WTC11 (cell line): ENCODE results near the gene APOBEC3G. TPM values are rescaled to one million over a fixed set of nuclear protein-coding genes. Genes with fewer than 3 reads are reported as not detected.

Experiments
- ATAC-seq: fragments of 200-7000 bp; cut with Tn5 transposase; 2 replicates; pipeline ENCODE4 v1.10.0; 2021; ENCODE audit warnings: mild to moderate bottlenecking, moderate library complexity
- CTCF ChIA-PET: fragments of 300-600 bp; sonication (Branson Sonifier 250); formaldehyde crosslinking; loops from one replicate; lab custom pipeline; 2021; ENCODE audit warnings: antibody characterized with exemption; lab: Charles Lee
- POLR2A ChIA-PET: fragments of 350-600 bp; sonication (Branson Sonifier 250); formaldehyde crosslinking; loops from one replicate; lab custom pipeline; 2021; ENCODE audit warnings: antibody characterized with exemption; lab: Charles Lee
- DNase-seq: peaks from one replicate; pipeline ENCODE4 v3.0.0; 2021; ENCODE audit warnings: low spot score
- H3K27ac Mint-ChIP-seq: 2 replicates; pipeline ENCODE4 v1.8.0; 2021; ENCODE audit warnings: mixed read lengths
- H3K27me3 Mint-ChIP-seq: 2 replicates; pipeline ENCODE4 v1.8.0; 2021; ENCODE audit warnings: low read depth, mild to moderate bottlenecking, moderate library complexity, mixed read lengths
- H3K36me3 Mint-ChIP-seq: 2 replicates; pipeline ENCODE4 v1.8.0; 2021; ENCODE audit warnings: mixed read lengths
- H3K4me1 Mint-ChIP-seq: 2 replicates; pipeline ENCODE4 v1.8.0; 2022; ENCODE audit warnings: mixed read lengths
- H3K4me3 Mint-ChIP-seq: 2 replicates; pipeline ENCODE4 v1.8.0; 2021; ENCODE audit warnings: mild to moderate bottlenecking, moderate library complexity, mixed read lengths
- H3K9me3 Mint-ChIP-seq: 2 replicates; pipeline ENCODE4 v1.8.0; 2021; ENCODE audit warnings: mixed read lengths
- ERG ChIP-seq: fragments of 250-450 bp; sonication (Bioruptor Pico); IDR thresholded peaks from 2 replicates; pipeline ENCODE4 v1.8.0; 2021; ENCODE audit warnings: mild to moderate bottlenecking
- JAZF1 ChIP-seq: fragments of 250-450 bp; sonication (Bioruptor Pico); IDR thresholded peaks from 2 replicates; pipeline ENCODE4 v1.9.0; 2021; ENCODE audit warnings: moderate library complexity, mild to moderate bottlenecking, inconsistent platforms
- ZNF219 ChIP-seq: sonication (generic); formaldehyde crosslinking; IDR thresholded peaks from 2 replicates; pipeline ENCODE4 v1.8.0; 2023; ENCODE audit warnings: missing genetic modification reagents, mild to moderate bottlenecking, borderline replicate concordance
- ZNF263 ChIP-seq: sonication (generic); formaldehyde crosslinking; IDR thresholded peaks from 2 replicates; pipeline ENCODE4 v1.8.1; 2022; ENCODE audit warnings: low read depth, mild to moderate bottlenecking, moderate library complexity, missing genetic modification reagents
- ZNF281 ChIP-seq: sonication (generic); formaldehyde crosslinking; IDR thresholded peaks from 2 replicates; pipeline ENCODE4 v1.8.0; 2023; ENCODE audit warnings: mild to moderate bottlenecking, missing genetic modification reagents
- ZNF532 ChIP-seq: fragments of 250-450 bp; sonication (Bioruptor Pico); IDR thresholded peaks from 2 replicates; pipeline ENCODE4 v1.9.0; 2021; ENCODE audit warnings: mild to moderate bottlenecking, borderline replicate concordance
- total RNA-seq: library from RNA; stranded (reverse); gene quantifications from 3 replicates; pipeline ENCODE4 v1.2.3, GENCODE V29; 2021
- TF ChIP-seq, protein P1 (sequence below): fragments of 250-450 bp; sonication (Bioruptor Pico); IDR thresholded peaks from 2 replicates; pipeline ENCODE4 v2.1.2; 2022; ENCODE audit warnings: mild to moderate bottlenecking, moderate library complexity
- TF ChIP-seq, protein P2 (sequence below): sonication (generic); formaldehyde crosslinking; IDR thresholded peaks from 2 replicates; pipeline ENCODE4 v1.8.1; 2023; ENCODE audit warnings: mild to moderate bottlenecking, missing genetic modification reagents
- TF ChIP-seq, protein P3 (sequence below): fragments of 250-450 bp; sonication (Bioruptor Pico); IDR thresholded peaks from 2 replicates; pipeline ENCODE4 v1.9.0; 2021; ENCODE audit warnings: moderate library complexity, mild to moderate bottlenecking, inconsistent platforms, borderline replicate concordance
- TF ChIP-seq, protein P4 (sequence below): sonication (generic); formaldehyde crosslinking; IDR thresholded peaks from 2 replicates; pipeline ENCODE4 v1.8.1; 2023; ENCODE audit warnings: mild to moderate bottlenecking, missing genetic modification reagents, moderate library complexity

Gene APOBEC3G
- total RNA-seq, 1 experiment from 2014 or later = 1.8 TPM

DNA sequence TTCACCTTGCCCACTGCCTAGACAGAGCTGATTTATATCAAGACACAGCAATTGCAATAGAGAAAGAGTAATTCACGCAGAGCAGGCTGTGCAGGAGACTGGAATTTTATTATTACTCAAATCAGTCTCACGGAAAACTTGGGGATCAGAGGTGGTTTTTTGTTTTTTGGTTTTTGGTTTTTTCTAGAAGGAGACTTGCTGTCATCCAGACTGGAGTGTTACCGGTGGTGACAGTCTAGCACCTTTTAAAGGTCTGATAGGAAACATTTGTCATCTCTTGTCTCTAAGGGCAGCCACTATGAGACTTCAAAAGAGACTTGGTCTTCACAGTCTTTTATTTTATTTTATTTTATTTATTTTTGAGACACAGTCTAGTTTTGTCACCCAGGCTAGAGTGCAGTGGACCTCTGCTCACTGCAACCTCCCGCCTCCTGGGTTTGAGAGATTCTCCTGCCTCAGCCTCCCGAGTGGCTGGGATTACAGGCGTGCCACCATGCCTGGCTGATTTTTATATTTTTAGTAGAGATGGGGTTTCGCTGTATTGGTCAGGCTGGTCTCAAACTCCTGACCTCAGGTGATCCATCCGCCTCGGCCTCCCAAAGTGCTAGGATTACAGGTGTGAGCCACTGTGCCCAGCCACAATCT lies 39.0 kb downstream of the APOBEC3G start:
- Mint-ChIP-seq H3K9me3 (no peaks in the 10 kb centered on the region), H3K4me1 (peaks cover 41% of the 10 kb centered on the region), H3K27ac (no peak overlapping the region), H3K36me3 (no peaks in the 10 kb centered on the region), H3K27me3 (peaks cover 49% of the 10 kb centered on the region), H3K4me3 (no peak overlapping the region)
- no peak for DNase-seq
- TF ChIP-seq, protein P1, sequence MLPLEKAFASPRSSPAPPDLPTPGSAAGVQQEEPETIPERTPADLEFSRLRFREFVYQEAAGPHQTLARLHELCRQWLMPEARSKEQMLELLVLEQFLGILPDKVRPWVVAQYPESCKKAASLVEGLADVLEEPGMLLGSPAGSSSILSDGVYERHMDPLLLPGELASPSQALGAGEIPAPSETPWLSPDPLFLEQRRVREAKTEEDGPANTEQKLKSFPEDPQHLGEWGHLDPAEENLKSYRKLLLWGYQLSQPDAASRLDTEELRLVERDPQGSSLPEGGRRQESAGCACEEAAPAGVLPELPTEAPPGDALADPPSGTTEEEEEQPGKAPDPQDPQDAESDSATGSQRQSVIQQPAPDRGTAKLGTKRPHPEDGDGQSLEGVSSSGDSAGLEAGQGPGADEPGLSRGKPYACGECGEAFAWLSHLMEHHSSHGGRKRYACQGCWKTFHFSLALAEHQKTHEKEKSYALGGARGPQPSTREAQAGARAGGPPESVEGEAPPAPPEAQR (CRISPR knock-in tag) = no peak
- TF ChIP-seq ZNF219 (CRISPR knock-in tag) = no peak
- no peak for TF ChIP-seq ZNF532 (CRISPR knock-in tag)
- no peak for TF ChIP-seq JAZF1 (CRISPR knock-in tag)
- TF ChIP-seq ZNF263 (CRISPR knock-in tag) = no peak
- TF ChIP-seq, protein P2, sequence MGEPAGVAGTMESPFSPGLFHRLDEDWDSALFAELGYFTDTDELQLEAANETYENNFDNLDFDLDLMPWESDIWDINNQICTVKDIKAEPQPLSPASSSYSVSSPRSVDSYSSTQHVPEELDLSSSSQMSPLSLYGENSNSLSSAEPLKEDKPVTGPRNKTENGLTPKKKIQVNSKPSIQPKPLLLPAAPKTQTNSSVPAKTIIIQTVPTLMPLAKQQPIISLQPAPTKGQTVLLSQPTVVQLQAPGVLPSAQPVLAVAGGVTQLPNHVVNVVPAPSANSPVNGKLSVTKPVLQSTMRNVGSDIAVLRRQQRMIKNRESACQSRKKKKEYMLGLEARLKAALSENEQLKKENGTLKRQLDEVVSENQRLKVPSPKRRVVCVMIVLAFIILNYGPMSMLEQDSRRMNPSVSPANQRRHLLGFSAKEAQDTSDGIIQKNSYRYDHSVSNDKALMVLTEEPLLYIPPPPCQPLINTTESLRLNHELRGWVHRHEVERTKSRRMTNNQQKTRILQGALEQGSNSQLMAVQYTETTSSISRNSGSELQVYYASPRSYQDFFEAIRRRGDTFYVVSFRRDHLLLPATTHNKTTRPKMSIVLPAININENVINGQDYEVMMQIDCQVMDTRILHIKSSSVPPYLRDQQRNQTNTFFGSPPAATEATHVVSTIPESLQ (CRISPR knock-in tag) = no peak
- no peak for TF ChIP-seq ZNF281
- TF ChIP-seq, protein P3, sequence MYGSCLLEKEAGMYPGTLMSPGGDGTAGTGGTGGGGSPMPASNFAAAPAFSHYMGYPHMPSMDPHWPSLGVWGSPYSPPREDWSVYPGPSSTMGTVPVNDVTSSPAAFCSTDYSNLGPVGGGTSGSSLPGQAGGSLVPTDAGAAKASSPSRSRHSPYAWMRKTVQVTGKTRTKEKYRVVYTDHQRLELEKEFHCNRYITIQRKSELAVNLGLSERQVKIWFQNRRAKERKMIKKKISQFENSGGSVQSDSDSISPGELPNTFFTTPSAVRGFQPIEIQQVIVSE (CRISPR knock-in tag) = no peak
- TF ChIP-seq, protein P4, sequence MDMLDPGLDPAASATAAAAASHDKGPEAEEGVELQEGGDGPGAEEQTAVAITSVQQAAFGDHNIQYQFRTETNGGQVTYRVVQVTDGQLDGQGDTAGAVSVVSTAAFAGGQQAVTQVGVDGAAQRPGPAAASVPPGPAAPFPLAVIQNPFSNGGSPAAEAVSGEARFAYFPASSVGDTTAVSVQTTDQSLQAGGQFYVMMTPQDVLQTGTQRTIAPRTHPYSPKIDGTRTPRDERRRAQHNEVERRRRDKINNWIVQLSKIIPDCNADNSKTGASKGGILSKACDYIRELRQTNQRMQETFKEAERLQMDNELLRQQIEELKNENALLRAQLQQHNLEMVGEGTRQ (CRISPR knock-in tag) = no peak
- no peak for TF ChIP-seq ERG (CRISPR knock-in tag)
- ChIA-PET POLR2A (no interaction called here), CTCF (interaction anchor here (1.5 to 2.3 kb wide), 2 partner anchors 19 to 189 kb away, joined by 3 to 6 read pairs; no protein-coding TSS in a partner anchor)
- ATAC-seq = no peak
